RWPE2 (cell line): ENCODE data around the gene RBM39.

Source experiments
- ATAC-seq: fragments of 200-7000 bp; cut with Tn5 transposase; 3 replicates; pipeline ENCODE4 v1.9.1; 2021; ENCODE audit warnings: low read depth
- DNase-seq: peaks from one replicate; pipeline ENCODE4 v3.0.0-alpha.2; 2020; ENCODE audit warnings: low spot score
- H3K27ac ChIP-seq: fragments of 450-650 bp; 2 replicates; pipeline ENCODE4 v1.5.1; 2017; ENCODE audit warnings: mild to moderate bottlenecking; ENCODE audit not compliant: poor library complexity, severe bottlenecking
- H3K27me3 ChIP-seq: fragments of 250-450 bp; sonication (Bioruptor Pico); 2 replicates; pipeline ENCODE4 v1.5.1; 2021; ENCODE audit warnings: mild to moderate bottlenecking, moderate library complexity; ENCODE audit not compliant: insufficient read depth, poor library complexity, severe bottlenecking
- H3K36me3 ChIP-seq: fragments of 250-450 bp; sonication (Bioruptor Pico); 2 replicates; pipeline ENCODE4 v1.5.1; 2020; ENCODE audit warnings: low read depth, mild to moderate bottlenecking, moderate library complexity
- H3K4me1 ChIP-seq: fragments of 250-450 bp; sonication (Bioruptor Pico); 2 replicates; pipeline ENCODE4 v1.5.1; 2021; ENCODE audit warnings: mild to moderate bottlenecking, moderate library complexity; ENCODE audit not compliant: insufficient read depth, poor library complexity, severe bottlenecking
- H3K4me3 ChIP-seq: fragments of 250-450 bp; sonication (Bioruptor Pico); 2 replicates; pipeline ENCODE4 v1.5.1; 2021; ENCODE audit warnings: mild to moderate bottlenecking, moderate library complexity; ENCODE audit not compliant: severe bottlenecking
- H3K9me3 ChIP-seq: fragments of 250-450 bp; sonication (Bioruptor Pico); 2 replicates; pipeline ENCODE4 v1.5.1; 2021; ENCODE audit warnings: mild to moderate bottlenecking, moderate library complexity; ENCODE audit not compliant: severe bottlenecking
- TF ChIP-seq, protein P1 (sequence below): fragments of 450-650 bp; IDR thresholded peaks from one replicate; pipeline ENCODE4 v1.5.1; 2017; ENCODE audit warnings: mild to moderate bottlenecking, moderate library complexity; ENCODE audit not compliant: poor library complexity, severe bottlenecking

The RBM39 gene

DNA sequence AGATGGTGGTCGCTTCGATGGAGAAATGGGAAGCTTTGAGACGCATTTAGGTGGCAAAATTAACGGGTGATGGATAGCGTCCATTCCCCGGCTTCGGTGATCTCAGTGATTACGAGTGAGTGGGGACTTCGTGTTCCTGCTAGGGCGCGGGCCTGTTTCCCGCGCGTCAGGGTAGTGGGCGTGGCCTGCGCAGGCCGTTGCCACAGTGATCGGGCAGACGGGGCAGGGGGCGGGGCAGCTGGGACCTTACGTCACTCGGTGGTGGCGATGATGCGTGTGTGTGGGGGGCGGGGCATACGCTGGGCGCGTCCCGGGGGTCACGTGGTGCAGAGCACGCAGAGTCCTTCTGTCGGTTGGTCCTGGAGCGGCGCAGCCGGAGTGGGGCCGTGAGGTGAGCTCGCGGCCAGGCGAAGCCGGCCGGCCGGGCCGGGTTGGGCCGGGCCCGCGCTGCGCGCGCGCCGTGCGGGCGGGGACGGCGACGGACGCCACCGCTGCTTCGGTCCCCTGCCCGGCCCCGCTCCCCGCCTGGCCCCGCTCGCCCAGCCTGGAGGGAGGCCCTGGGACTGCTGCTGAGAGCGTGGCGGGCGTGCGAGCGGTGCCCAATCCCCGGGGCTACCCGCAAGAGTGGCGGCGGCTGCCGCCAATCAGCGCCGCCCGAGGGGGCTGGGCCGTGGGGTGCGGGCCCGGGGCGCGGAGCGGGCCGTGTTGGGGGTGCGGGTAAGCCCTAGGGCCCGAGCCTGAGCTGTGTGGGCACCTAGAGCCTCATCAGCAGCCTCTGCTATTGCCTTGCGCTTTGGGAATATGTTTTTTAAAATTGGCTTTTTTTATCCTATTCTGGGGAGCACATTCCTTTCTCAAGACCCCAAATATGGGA is 29.9 kb upstream of the RBM39 start, which contains the start of gene PHF20:
TSS of gene PHF20 (plus strand) at position 327 of the 874 bp plus-strand sequence. CDS start 29,508 bp downstream, outside the sequence.
- ATAC-seq: peak; percentile 92
- Histone ChIP-seq H3K36me3 (peaks cover 13% of the 10 kb centered on the region), H3K9me3 (no peaks in the 10 kb centered on the region), H3K27ac (peak within 1 kb of the TSS; percentile 61), H3K4me1 (peaks cover 36% of the 10 kb centered on the region), H3K4me3 (peak within 1 kb of the TSS; percentile 91), H3K27me3 (no peaks in the 10 kb centered on the region)
- TF ChIP-seq, protein P1, sequence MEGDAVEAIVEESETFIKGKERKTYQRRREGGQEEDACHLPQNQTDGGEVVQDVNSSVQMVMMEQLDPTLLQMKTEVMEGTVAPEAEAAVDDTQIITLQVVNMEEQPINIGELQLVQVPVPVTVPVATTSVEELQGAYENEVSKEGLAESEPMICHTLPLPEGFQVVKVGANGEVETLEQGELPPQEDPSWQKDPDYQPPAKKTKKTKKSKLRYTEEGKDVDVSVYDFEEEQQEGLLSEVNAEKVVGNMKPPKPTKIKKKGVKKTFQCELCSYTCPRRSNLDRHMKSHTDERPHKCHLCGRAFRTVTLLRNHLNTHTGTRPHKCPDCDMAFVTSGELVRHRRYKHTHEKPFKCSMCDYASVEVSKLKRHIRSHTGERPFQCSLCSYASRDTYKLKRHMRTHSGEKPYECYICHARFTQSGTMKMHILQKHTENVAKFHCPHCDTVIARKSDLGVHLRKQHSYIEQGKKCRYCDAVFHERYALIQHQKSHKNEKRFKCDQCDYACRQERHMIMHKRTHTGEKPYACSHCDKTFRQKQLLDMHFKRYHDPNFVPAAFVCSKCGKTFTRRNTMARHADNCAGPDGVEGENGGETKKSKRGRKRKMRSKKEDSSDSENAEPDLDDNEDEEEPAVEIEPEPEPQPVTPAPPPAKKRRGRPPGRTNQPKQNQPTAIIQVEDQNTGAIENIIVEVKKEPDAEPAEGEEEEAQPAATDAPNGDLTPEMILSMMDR: no peak
- peak; percentile 100 for DNase-seq

- DNase-seq (no peak), ATAC-seq (no peak)
- TF ChIP-seq, protein P1: no peak
- Histone ChIP-seq H3K27me3 (no peaks in the 10 kb centered on the region), H3K4me3 (peak overlapping the region; percentile 91), H3K9me3 (no peaks in the 10 kb centered on the region), H3K27ac (peak overlapping the region; percentile 61), H3K36me3 (peaks cover 13% of the 10 kb centered on the region), H3K4me1 (peaks cover 30% of the 10 kb centered on the region)
Measured at GRCh38 chr20:35771367-35771688, 29.3 kb upstream of the RBM39 start.

DNA sequence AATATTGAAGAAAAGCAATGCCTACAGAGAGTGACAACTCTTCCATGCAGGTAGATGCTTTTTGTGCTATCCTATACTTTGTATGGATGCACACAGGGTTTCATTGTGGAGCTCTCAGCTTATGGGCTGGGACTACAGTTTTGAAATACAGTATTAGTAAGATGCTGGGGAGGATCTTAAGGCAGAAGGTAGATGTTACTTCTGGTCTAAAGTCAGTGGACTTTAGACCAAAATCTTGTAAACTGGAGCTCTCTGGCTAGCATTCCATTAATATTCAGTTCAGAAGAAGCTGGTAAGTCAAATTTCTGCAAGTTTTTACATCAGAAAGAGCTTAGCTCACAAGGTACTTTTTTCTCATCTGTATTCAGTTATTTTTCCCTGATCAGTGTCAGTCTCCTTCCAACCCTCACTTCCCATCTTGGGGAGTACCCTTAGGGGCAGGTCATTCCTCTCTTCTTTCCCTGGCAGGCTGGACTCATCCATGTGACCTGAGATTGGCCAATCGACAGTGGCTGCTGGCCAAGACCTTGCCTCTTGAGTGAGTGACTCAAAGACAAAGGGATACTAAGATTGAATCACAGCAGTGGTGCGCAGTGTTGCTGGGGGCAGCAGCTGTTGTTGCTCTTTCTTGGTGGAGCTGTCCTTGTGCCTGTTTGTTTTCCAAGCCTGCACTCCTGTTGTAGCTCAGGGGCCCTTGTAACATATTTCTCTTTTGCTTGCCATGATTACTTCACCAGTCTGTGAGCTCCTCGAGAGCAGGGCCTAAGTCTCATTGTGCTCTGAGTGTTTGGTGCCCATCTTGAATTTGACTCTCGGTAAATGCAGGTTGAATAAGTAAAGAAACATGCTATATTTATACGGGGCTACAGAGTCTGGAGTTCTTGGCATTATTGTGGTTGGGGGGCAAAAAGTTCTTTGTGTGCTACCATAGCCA is 26.9 kb upstream of the RBM39 start:
- Histone ChIP-seq H3K27me3 (no peaks in the 10 kb centered on the region), H3K27ac (peak overlapping the region; percentile 47), H3K9me3 (no peaks in the 10 kb centered on the region), H3K4me1 (peaks cover 27% of the 10 kb centered on the region), H3K4me3 (no peak overlapping the region), H3K36me3 (no peaks in the 10 kb centered on the region; the same call in 1 of the 2 replicates)
- peak; percentile 99 for DNase-seq
- TF ChIP-seq, protein P1: no peak
- peak; percentile 78 for ATAC-seq

- no peak for ATAC-seq
- no peak for DNase-seq
- TF ChIP-seq, protein P1: no peak
- Histone ChIP-seq H3K27me3 (no peaks in the 10 kb centered on the region), H3K27ac (peak overlapping the region; percentile 47), H3K36me3 (no peaks in the 10 kb centered on the region; the same call in 1 of the 2 replicates), H3K4me3 (no peak overlapping the region), H3K4me1 (peaks cover 19% of the 10 kb centered on the region), H3K9me3 (no peaks in the 10 kb centered on the region)
Measured at GRCh38 chr20:35767683-35768481, 25.8 kb upstream of the RBM39 start.
